Activated CD4-positive, alpha-beta T cell treated with anti-CD3 and anti-CD28 coated beads, Interleukin-2, amount 50 U/mL, for 48 hours (primary cell): ENCODE measurements around the gene NT5C2.

Experiments
- DNase-seq, 2 experiments: peaks; one replicate each; pipeline ENCODE4 v3.0.0-alpha.2; 2020

NT5C2 gene

DNA sequence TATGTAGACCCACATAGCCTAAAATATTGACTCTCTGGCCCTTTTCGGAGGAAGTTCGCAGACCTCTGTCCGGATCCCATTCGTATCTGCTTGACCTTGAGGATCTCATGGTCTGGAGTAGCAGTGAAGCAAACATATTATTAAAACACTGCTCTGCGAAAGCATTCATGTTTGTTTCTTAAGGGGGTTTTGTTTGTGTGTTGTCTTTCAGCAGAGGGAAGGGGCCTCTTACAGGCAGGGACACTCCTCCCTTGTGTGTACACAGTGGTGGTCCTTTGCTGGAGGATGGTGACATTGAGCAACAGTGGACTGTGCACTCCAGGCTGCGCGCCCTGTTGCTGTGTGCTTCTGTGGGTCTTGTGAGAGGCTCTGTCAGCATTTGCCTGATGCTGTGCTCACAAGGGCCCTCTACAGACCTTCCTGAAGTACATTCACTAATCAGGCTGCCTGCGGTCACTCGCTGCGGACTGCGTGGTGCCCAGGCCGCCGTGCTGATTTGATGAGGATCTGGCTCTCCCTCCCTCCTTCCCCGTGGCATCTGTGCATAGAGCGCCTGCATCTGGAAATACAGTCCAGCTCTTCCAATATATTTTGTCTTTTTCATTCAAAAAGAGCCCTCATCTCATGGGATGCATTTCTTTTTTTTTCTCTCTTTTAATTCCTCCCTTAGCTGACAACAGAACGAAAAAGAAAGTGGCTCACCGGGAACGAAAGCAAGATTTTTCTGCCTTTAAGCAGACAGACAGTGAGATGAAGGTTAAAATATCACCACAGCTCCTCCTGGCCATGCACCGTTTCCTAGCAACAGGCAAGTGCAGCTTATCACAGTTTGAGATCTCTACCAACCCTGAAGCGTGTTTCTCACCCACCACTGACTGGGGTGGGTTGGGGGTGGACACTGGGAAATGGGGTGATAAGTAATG is 139.2 kb downstream of the NT5C2 start:
- peak; percentile 34 to 53 for DNase-seq

DNA sequence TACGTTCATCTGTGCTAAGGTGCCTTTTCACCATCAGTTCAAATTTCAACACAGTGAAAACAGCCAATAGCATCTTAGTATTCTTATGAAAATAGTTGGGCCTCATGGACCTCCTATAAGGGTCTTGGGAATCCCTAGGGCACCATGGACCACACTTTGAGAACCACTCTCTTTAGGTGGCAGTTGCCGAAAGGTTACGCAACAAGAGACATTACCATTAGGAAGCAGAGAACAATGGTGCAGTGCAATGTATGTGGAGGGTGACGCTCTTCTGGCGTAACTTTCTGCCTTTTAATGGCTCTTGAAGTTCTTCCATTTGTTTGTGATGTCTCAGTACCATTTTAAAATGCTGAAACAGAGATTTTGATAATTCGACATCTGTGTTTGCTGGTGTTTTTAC is 143.8 kb downstream of the NT5C2 start:
- no peak for DNase-seq

DNA sequence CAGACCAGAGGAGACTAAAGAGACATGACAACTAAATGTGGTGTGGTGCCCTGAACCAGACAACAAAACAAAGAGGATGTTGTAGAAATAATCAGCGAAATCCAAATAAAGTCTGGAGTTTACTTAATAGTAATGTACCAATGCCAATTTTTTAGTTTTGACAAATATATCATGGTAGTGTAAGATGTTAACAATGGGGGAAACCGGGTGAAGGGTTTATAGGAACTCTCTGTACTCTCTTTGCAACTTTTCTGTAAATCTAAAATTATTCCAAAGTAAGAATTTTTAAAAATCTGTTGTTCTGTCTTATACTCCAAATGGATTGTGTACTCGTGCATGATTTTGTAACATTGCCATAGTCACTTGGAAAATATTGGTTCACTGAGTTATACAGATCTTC is 145.7 kb downstream of the NT5C2 start:
- DNase-seq: no peak

DNA sequence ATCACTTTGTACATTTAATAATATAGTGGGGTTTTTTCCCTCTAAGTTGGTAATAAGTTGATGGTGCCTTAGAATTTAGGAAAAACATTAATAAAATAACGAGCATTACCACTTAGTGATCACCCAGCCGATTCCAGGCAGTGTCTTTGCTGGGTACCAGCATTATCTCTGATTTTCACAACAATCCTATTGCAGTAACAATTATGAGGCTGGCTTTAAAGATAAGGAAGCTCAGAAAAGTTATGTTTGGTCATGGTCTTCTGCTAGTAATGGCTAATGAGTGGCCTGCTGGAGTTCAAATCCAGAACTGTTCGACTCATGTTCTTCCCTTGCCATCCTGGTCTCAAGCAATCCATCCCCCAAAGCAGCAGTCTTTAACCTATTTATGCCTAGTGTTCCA is 147.1 kb downstream of the NT5C2 start:
- no peak for DNase-seq

DNA sequence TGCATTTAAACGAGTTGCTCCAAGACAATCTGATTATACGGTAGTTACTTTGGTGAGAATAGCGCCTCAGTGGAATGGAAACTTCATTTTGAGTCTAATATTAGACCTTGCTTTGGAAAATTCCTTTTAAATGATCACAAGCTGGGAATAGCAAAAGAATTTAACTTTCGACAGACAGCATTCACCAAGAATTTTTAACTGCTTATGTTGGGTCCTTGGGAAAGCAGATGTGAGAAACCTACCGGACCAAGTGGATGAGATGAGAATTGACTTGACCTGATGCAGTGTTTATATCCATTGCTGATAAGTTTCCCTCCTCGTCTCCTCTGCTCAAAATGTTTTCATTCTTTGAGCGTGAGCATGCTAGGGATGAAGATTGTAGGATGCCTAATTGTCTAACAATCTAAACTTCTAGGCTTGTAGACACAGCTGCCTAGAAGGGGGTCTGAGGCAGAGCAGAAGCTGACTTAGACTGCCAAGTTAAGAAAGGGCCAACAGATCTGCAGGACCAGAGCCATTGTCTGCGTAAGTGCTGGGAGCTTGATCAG is 148.1 kb downstream of the NT5C2 start:
- no peak for DNase-seq

DNA sequence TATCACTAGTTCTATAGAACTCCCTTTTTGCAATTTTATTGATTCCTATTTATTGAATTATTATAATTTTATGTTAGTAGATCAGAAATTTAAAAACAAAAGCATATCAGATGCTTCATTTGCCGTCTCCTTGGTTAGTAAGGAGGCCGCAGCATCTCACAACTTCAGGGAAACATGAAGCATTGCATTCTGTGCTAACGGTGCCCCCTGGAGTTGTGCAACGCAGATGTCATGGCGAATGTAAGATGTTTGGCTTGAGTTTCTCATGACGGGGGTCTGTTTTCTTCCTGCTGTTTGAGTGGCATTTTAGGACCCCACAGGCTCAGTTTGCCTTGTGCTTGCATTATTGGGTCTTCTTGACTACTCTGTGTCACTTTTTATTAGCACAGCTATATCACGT is 150.2 kb downstream of the NT5C2 start:
- peak in 1 of 2 experiments; percentile 8 for DNase-seq

DNA sequence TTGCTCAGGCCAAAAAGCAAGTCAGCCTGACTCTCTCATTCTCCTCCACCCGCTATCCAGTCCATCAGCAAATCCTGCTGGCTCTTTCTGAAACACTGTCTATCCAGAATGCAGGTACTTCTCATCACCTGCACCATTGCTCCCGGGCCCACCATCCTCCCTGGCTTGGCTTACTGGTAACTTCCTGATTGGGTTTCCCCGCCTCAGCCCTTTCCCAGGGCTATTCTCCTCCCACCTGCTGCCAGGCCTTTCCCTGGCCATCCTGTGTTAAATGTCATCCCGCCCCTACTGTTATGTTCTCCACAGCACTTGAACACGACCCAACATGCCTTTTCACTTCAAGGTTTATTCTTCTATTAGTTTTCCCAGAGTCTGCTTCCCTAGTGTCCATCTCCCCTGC is 150.9 kb downstream of the NT5C2 start:
- no peak for DNase-seq

DNA sequence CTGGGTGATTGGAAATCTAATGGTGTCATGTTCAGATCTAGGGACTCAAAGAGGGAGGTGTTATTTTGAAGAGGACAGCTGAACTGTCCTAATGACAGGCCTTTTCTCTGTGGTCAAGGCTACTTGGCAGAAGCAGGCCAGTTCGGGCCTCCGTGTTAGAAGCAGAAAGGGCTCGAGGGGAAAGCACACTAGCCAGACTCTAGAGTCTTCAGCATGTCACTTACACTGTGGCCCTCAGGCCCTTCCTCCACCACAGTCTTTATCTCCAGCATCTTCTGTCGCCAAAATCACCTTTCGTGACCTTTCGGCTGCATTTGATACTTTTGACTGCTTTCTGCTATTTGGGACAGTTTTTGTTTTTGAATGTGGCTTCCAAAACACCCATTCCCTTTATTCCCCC is 151.7 kb downstream of the NT5C2 start:
- no peak for DNase-seq

DNA sequence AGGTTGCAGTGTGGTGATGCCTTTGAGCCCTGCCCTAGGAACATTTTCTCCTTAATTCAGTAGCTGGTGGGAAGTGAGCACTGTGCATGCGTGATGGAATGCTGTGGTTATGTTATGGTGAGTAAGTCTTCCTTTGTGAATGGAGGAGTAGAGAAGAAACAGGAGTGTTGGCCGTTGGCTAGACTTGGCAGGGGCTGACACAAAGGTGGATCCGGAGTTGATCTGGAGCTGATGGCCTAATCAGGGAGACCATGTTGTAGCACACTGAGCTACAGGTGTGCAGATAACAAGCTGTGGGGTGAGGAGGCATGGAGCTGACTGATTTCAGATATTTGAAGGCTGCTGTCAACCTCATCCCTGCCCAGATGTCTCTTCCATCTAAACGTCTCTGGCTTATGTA is 152.7 kb downstream of the NT5C2 start:
- DNase-seq: no peak

DNA sequence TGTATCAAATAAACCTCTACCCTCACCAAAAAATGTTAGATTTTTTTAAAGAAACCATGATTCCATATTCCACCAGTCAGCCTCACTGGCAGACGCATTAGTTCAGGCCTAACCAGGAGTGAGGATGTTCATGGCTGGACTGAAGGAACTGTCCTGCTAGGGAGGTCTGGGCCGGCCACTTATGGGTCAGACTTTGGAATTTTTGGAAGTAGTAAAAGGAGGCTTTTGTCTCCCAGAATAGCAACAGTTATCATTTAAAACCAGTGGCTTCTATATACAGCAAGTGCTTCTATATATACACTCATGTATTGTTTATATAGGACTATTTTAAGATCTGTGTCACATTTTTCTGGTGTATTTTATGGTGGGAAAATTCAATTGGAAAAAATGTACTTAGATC is 154.5 kb downstream of the NT5C2 start:
- no peak for DNase-seq
